HG03520 (cell line): Measurements from ENCODE around the gene SV2B.
"Not testable (repeated sequence)": the region's sequence is repeated elsewhere in the genome, so short reads cannot be mapped to it uniquely, and the experiment has no call there.

Experiments
- ATAC-seq: cut with Tn5 transposase; IDR thresholded peaks from one replicate; pipeline ENCODE4 v1.9.1; 2021; ENCODE audit warnings: mild to moderate bottlenecking, moderate library complexity; ENCODE audit not compliant: unreplicated experiment

SV2B gene

GRCh38 chr15:91302588-91303439, 202.8 kb downstream of the SV2B start:
- no peak for ATAC-seq

- no peak for ATAC-seq
Measured at GRCh38 chr15:91304210-91304609, 204.2 kb downstream of the SV2B start.

- no peak for ATAC-seq
Measured at GRCh38 chr15:91304786-91305185, 204.7 kb downstream of the SV2B start.

GRCh38 chr15:91306144-91306543, 206.1 kb downstream of the SV2B start:
- ATAC-seq, result no peak

GRCh38 chr15:91307601-91308000, 207.5 kb downstream of the SV2B start:
- no peak for ATAC-seq

GRCh38 chr15:91308199-91308598, 208.1 kb downstream of the SV2B start:
- no peak for ATAC-seq

GRCh38 chr15:91308855-91309254, 208.8 kb downstream of the SV2B start:
- no peak for ATAC-seq

GRCh38 chr15:91311986-91312385, 211.9 kb downstream of the SV2B start:
- ATAC-seq, result no peak

GRCh38 chr15:91316126-91316525, 216.1 kb downstream of the SV2B start:
- no peak for ATAC-seq

- ATAC-seq, result no peak
Measured at GRCh38 chr15:91318516-91318915, 218.5 kb downstream of the SV2B start.

- no peak for ATAC-seq
Measured at GRCh38 chr15:91318931-91319330, 218.9 kb downstream of the SV2B start.

- no peak for ATAC-seq
Measured at GRCh38 chr15:91319371-91320059, 219.5 kb downstream of the SV2B start.

- no peak for ATAC-seq
Measured at GRCh38 chr15:91320101-91320500, 220.0 kb downstream of the SV2B start.

- no peak for ATAC-seq
Measured at GRCh38 chr15:91329914-91330313, 229.9 kb downstream of the SV2B start.

- no peak for ATAC-seq
Measured at GRCh38 chr15:91331581-91331980, 231.5 kb downstream of the SV2B start.

GRCh38 chr15:91335702-91336101, 235.6 kb downstream of the SV2B start:
- ATAC-seq, result no peak

GRCh38 chr15:91336687-91337086, 236.6 kb downstream of the SV2B start:
- no peak for ATAC-seq

- no peak for ATAC-seq
Measured at GRCh38 chr15:91338766-91339165, 238.7 kb downstream of the SV2B start.

- no peak for ATAC-seq
Measured at GRCh38 chr15:91342097-91342496, 242.0 kb downstream of the SV2B start.

- ATAC-seq, result not testable (repeated sequence)
Measured at GRCh38 chr15:91344912-91345311, 244.9 kb downstream of the SV2B start.

GRCh38 chr15:91345736-91346135, 245.7 kb downstream of the SV2B start:
- no peak for ATAC-seq

- no peak for ATAC-seq
Measured at GRCh38 chr15:91346259-91346658, 246.2 kb downstream of the SV2B start.
